HCT116 (cell line): ENCODE results near the gene SLC24A3. TPM values are rescaled to one million over a fixed set of nuclear protein-coding genes. Genes with fewer than 3 reads are reported as not detected.

ENCODE experiments used
- ATAC-seq: fragments of 200-7000 bp; cut with Tn5 transposase; 2 replicates; pipeline ENCODE4 v1.9.1; 2020; ENCODE audit warnings: mild to moderate bottlenecking, moderate library complexity
- BruUV-seq: library from RNA; stranded (reverse); fragments of 400-500 nt; replicated peaks from 2 replicates; lab custom pipeline; 2021; lab: Mats Ljungman, UMichigan
- CTCF ChIA-PET: fragments of 300-600 bp; sonication (Branson Sonifier 250); formaldehyde crosslinking; loops from one replicate; lab custom pipeline; 2021; ENCODE audit warnings: antibody characterized with exemption; lab: Charles Lee
- POLR2A ChIA-PET: fragments of 300-600, 350-600 bp; sonication (Branson Sonifier 250); formaldehyde crosslinking; loops from one replicate; lab custom pipeline; 2021; ENCODE audit warnings: antibody characterized with exemption; lab: Charles Lee
- RAD21 ChIA-PET, 2 experiments: fragments of 300-600 bp; sonication (Branson Sonifier 250); formaldehyde crosslinking; loops; one replicate each; lab custom pipeline; 2023; ENCODE audit warnings: low total read pairs in 2 of 2; ENCODE audit not compliant: uncharacterized antibody in 2 of 2, unreplicated experiment in 2 of 2, low non-redundant PET in 1 of 2; lab: Charles Lee
- DNase-seq: peaks from one replicate; pipeline ENCODE4 v3.0.0-alpha.2; 2010; ENCODE audit warnings: low read depth, low spot score
- H2AFZ ChIP-seq: fragments of 200-600 bp; shearing (Covaris generic), sonication (generic); 2 replicates; pipeline ENCODE4 v1.6.1; 2017; ENCODE audit warnings: low read depth, mixed run types, mixed read lengths, antibody characterized with exemption, low read length; ENCODE audit not compliant: poor library complexity, severe bottlenecking
- H3K27ac ChIP-seq: 2 replicates; pipeline ENCODE4 v1.5.1; 2012; ENCODE audit warnings: low read depth, low read length
- H3K27me3 ChIP-seq: fragments of 200-600 bp; sonication (generic); 2 replicates; pipeline ENCODE4 v1.6.1; 2016; ENCODE audit warnings: mixed run types, low read length, mixed read lengths; ENCODE audit not compliant: insufficient read depth
- H3K36me3 ChIP-seq, 2 experiments: fragments of 200-500 bp in 1 of 2; fragments of 200-600 bp in 1 of 2; sonication (Bioruptor generic) in 1 of 2; sonication (generic) in 1 of 2; 2 replicates each; pipeline versions ENCODE4 v1.5.1 to v1.6.1; 2014 to 2016; ENCODE audit warnings: low read length in 2 of 2, inconsistent platforms in 1 of 2, mixed read lengths in 1 of 2, mixed run types in 1 of 2; ENCODE audit not compliant: insufficient read depth in 2 of 2, control insufficient read depth in 1 of 2
- H3K4me1 ChIP-seq, 2 experiments: fragments of 200-600 bp in 1 of 2; sonication (generic) in 1 of 2; 2 replicates each; pipeline versions ENCODE4 v1.5.1 to v1.6.1; 2012 to 2017; ENCODE audit warnings: low read length in 2 of 2, inconsistent platforms in 1 of 2, mild to moderate bottlenecking in 1 of 2, mixed read lengths in 1 of 2, mixed run types in 1 of 2, moderate library complexity in 1 of 2; ENCODE audit not compliant: insufficient read depth in 2 of 2, control insufficient read depth in 1 of 2
- H3K4me2 ChIP-seq: fragments of 200-600 bp; sonication (generic); 2 replicates; pipeline ENCODE4 v1.6.1; 2017; ENCODE audit warnings: mixed run types, low read length, mixed read lengths
- H3K4me3 ChIP-seq, 2 experiments: fragments of 200-600 bp in 1 of 2; sonication (generic) in 1 of 2; replicated peaks in 1 of 2; 2 replicates each; pipeline ENCODE4 v1.5.1; 2011 to 2016; ENCODE audit warnings: low read length in 2 of 2, control low read depth in 1 of 2, low read depth in 1 of 2, mild to moderate bottlenecking in 1 of 2, mixed read lengths in 1 of 2, mixed run types in 1 of 2
- H3K79me2 ChIP-seq: fragments of 200-600 bp; sonication (generic); 2 replicates; pipeline ENCODE4 v1.6.1; 2017; ENCODE audit warnings: mild to moderate bottlenecking, mixed run types, low read length, moderate library complexity, mixed read lengths; ENCODE audit not compliant: insufficient read depth
- H3K9ac ChIP-seq: fragments of 200-600 bp; sonication (generic); 2 replicates; pipeline ENCODE4 v1.6.1; 2016; ENCODE audit warnings: low read length, mixed read lengths
- H3K9me2 ChIP-seq: fragments of 200-600 bp; sonication (generic), shearing (Covaris generic); 2 replicates; pipeline ENCODE4 v1.6.1; 2017; ENCODE audit warnings: mixed run types, mild to moderate bottlenecking, moderate library complexity; ENCODE audit not compliant: insufficient read depth
- H3K9me3 ChIP-seq, 2 experiments: fragments of 200-500 bp in 1 of 2; fragments of 200-600 bp in 1 of 2; sonication (Bioruptor generic) in 1 of 2; sonication (generic) in 1 of 2; 2 replicates each; pipeline ENCODE4 v1.6.1; 2014 to 2017; ENCODE audit warnings: low read length in 2 of 2, mixed read lengths in 2 of 2, inconsistent platforms in 1 of 2, low read depth in 1 of 2, mild to moderate bottlenecking in 1 of 2, mixed run types in 1 of 2, moderate library complexity in 1 of 2; ENCODE audit not compliant: control insufficient read depth in 1 of 2, insufficient read depth in 1 of 2
- H4K20me1 ChIP-seq: fragments of 200-600 bp; sonication (generic), shearing (Covaris generic); 2 replicates; pipeline ENCODE4 v1.6.1; 2017; ENCODE audit warnings: mixed run types, mild to moderate bottlenecking, moderate library complexity; ENCODE audit not compliant: insufficient read depth
- CEBPB ChIP-seq: IDR thresholded peaks from 2 replicates; pipeline ENCODE4 v1.6.1; 2012; ENCODE audit warnings: low read depth
- EGR1 ChIP-seq: IDR thresholded peaks from 2 replicates; pipeline ENCODE4 v1.6.1; 2012; ENCODE audit warnings: low read depth
- EZH2phosphoT487 ChIP-seq: fragments of 200-600 bp; IDR thresholded peaks from 2 replicates; pipeline ENCODE4 v1.6.1; 2018; ENCODE audit warnings: antibody characterized with exemption, borderline replicate concordance
- FOSL1 ChIP-seq: IDR thresholded peaks from 2 replicates; pipeline ENCODE4 v1.6.1; 2012; ENCODE audit warnings: low read depth
- POLR2A ChIP-seq: IDR thresholded peaks from 2 replicates; pipeline ENCODE4 v1.7.0; 2011; ENCODE audit warnings: borderline replicate concordance; ENCODE audit not compliant: insufficient read depth, insufficient read length; ENCODE audit errors: extremely low read depth
- POLR2AphosphoS5 ChIP-seq: IDR thresholded peaks from 2 replicates; pipeline ENCODE4 v1.6.1; 2011; ENCODE audit warnings: mild to moderate bottlenecking, low read depth, low read length, moderate library complexity
- SP1 ChIP-seq: IDR thresholded peaks from 2 replicates; pipeline ENCODE4 v1.6.1; 2012; ENCODE audit warnings: low read depth
- SRF ChIP-seq: IDR thresholded peaks from 2 replicates; pipeline ENCODE4 v1.6.1; 2012; ENCODE audit warnings: low read depth
- TCF7L2 ChIP-seq: IDR thresholded peaks from 2 replicates; pipeline ENCODE4 v1.7.0; 2011; ENCODE audit warnings: borderline replicate concordance, inconsistent platforms; ENCODE audit not compliant: insufficient read depth, insufficient read length; ENCODE audit errors: extremely low read depth
- ZFX ChIP-seq: fragments of 450-650 bp; IDR thresholded peaks from 2 replicates; pipeline ENCODE4 v1.6.1; 2017
- ZNF274 ChIP-seq: fragments of 200-500 bp; sonication (Bioruptor generic); IDR thresholded peaks from 2 replicates; pipeline ENCODE4 v1.6.1; 2014; ENCODE audit warnings: mild to moderate bottlenecking, low read depth, low read length, inconsistent platforms
- intact Hi-C: fragments of 100-400 bp; cut with micrococcal nuclease; formaldehyde crosslinking; loops from 2 replicates; pipeline ENCODE4 v1.10.0; 2022
- total RNA-seq: library from RNA; stranded (reverse); gene quantifications from one replicate; pipeline ENCODE4 v1.2.1, GENCODE V29; 2021; ENCODE audit not compliant: unreplicated experiment
- TF ChIP-seq, protein P1 (sequence below): IDR thresholded peaks from 2 replicates; pipeline ENCODE4 v1.6.1; 2011; ENCODE audit warnings: mild to moderate bottlenecking, low read length, moderate library complexity; ENCODE audit not compliant: insufficient replicate concordance; ENCODE audit errors: extremely low read depth

Gene SLC24A3
- total RNA-seq, 1 experiment from 2014 or later: not detected

DNA sequence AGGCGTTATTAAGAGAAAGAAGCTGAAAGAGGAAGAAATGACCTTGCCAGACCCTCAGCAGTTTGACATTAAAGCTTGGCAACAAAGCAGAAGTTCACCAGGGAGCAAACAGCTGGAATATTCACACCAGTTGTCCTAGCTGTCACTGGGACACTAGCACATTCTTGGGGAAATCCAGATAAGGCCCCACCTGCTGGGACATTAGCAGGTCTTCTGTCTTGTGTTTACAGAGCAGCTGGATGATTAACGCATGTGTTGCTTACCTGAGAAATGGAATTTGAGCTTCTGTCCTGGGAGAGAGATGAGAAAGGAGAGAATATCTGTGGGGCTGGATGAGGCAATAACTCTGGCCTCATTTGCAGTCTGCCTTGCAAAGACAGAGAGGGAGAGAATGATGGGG is 408.0 kb downstream of the SLC24A3 start (continued):
- TF ChIP-seq, protein P1, sequence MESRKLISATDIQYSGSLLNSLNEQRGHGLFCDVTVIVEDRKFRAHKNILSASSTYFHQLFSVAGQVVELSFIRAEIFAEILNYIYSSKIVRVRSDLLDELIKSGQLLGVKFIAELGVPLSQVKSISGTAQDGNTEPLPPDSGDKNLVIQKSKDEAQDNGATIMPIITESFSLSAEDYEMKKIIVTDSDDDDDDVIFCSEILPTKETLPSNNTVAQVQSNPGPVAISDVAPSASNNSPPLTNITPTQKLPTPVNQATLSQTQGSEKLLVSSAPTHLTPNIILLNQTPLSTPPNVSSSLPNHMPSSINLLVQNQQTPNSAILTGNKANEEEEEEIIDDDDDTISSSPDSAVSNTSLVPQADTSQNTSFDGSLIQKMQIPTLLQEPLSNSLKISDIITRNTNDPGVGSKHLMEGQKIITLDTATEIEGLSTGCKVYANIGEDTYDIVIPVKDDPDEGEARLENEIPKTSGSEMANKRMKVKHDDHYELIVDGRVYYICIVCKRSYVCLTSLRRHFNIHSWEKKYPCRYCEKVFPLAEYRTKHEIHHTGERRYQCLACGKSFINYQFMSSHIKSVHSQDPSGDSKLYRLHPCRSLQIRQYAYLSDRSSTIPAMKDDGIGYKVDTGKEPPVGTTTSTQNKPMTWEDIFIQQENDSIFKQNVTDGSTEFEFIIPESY: no peak
- TF ChIP-seq EZH2phosphoT487 (no peak), SRF (no peak), POLR2A (no peak), ZNF274 (no peak), SP1 (no peak), CEBPB (no peak), FOSL1 (no peak), ZFX (no peak)
- TF ChIP-seq, all 23 proteins: peak for 0

DNA sequence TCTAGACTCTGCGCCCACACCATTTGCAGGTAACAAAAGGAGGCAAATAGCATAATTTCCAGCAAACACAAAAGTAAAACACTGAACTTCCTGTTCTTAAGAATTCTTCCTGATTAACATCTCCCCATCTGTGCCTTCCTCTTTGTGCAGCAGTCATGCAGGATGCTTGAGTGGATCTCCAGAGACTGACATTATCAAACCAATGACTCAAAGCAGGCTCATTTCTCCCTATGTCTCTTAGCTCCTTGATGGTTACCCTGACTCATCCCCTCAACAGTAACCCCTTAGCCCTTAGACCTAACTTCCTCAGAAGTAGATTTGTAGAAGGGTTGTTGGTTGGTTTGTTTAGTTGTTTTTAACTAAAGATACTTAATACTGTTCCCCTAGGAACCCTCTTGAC is 408.6 kb downstream of the SLC24A3 start:
- intact Hi-C loops: no loop called here
- POLR2A ChIA-PET: no interaction called here
- BruUV-seq: no TSS peak

More for the DNA sequence above, 408.6 kb downstream of the SLC24A3 start:
- H3K4me3 ChIP-seq: no peak overlapping the region
- RAD21 ChIA-PET: no interaction called here
- no peak overlapping the region for H3K9ac ChIP-seq
- no peak overlapping the region for H3K4me2 ChIP-seq
- DNase-seq: no peak
- peaks cover 39% of the 10 kb centered on the region for H3K27me3 ChIP-seq
- ATAC-seq: no peak
- no peaks in the 10 kb centered on the region for H3K36me3 ChIP-seq
- H3K9me2 ChIP-seq: no peaks in the 10 kb centered on the region
- no peaks in the 10 kb centered on the region for H3K79me2 ChIP-seq
- no peak overlapping the region for H2AFZ ChIP-seq
- no peaks in the 10 kb centered on the region for H3K4me1 ChIP-seq
- H3K27ac ChIP-seq: no peak overlapping the region
- CTCF ChIA-PET: no interaction called here
- TF ChIP-seq POLR2AphosphoS5 (no peak), FOSL1 (no peak), EGR1 (no peak), TCF7L2 (no peak), ZFX (no peak)
- TF ChIP-seq, protein P1: no peak
- no peaks in the 10 kb centered on the region for H4K20me1 ChIP-seq
- no peaks in the 10 kb centered on the region for H3K9me3 ChIP-seq
